Measurements from ENCODE around the gene PODNL1. TPM values are rescaled to one million over a fixed set of nuclear protein-coding genes. Genes with fewer than 3 reads are reported as not detected.

PODNL1 gene
- polyA plus RNA-seq, 2 donors = 3.9 to 5.3 TPM

DNA sequence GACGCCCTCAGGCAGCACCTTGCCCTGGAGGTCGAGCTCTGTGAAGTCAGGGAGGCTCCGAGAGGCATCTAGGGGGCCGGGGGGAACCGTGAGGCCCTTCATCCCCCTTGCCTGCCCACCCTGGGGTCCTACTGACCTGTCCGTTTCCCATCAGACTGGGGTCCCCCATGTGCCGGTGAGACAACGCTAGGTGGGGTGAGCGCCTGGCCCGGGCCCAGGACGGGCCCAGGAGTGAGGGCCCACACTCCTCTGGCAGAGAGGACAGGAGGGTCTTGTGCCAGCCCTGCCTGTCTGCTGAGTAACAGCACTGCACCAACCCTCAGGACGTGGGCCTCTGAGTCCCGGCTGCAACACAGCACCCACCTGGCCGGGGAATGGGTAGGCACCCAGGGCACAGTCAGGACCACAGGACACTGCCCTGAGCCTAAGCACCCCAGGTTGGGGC is 28.5 kb upstream of the PODNL1 start:
- Histone ChIP-seq H3K4me1 (ENCODE audit: control insufficient read depth in 2 of 2, insufficient read depth in 2 of 2, low read length in 1 of 2) (peaks cover 0 to 8% of the 10 kb centered on the region in 2 donors), H3K27ac (ENCODE audit: low read depth in 2 of 2, low read length in 1 of 2) (no peak overlapping the region), H3K36me3 (ENCODE audit: control insufficient read depth in 2 of 2, insufficient read depth in 2 of 2, low read length in 1 of 2) (peaks cover 5 to 47% of the 10 kb centered on the region in 2 donors), H3K27me3 (ENCODE audit: control insufficient read depth in 1 of 2, insufficient read depth in 2 of 2, low read length in 2 of 2) (no peaks in the 10 kb centered on the region), H3K9me3 (ENCODE audit: control insufficient read depth in 2 of 2, insufficient read depth in 1 of 2, low read depth in 1 of 2, low read length in 1 of 2) (peaks cover 0 to 3% of the 10 kb centered on the region in 2 donors), H3K4me3 (ENCODE audit: low read depth in 1 of 2, low read length in 2 of 2) (no peak overlapping the region)
- WGBS, 2 donors = 95 to 98% methylated on average over 14 of the region's 14 CpGs

DNA sequence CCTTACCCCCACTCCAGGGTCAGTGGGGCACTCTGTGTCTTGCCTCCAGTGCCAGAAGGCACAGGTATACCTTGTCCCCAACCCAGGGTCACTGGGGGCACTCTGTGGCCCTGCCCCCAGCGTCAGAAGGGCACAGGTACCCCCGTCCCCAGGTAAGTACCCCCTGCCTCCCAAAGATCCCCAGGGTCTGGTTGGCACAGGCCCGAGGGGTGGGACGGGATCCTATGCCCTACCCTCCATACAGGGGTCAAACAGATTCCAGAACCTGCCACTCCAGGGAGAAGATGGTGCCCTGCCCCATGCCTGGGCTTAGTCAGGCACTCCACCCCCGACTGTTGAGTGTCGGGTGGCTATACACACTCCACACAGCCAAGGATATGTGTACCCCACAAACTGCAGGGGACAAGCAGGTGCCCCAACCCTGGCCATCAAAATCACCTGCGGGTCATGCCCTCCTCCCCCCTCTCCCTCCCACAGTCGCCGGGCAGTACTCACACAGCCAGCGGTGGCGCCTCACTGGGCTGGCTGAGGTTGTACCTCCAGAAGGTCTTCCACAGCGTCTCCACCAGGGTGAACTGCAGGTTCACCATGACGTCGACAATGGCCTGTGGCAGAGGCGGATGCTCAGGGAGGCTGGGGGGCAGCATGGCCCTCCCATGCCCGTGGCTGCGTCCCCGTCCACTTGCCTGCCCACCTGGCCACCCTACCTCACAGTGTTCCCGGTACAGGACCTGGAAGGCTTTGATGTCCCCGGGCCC is 27.9 kb upstream of the PODNL1 start:
- peaks cover 0 to 3% of the 10 kb centered on the region in 2 donors for H3K9me3 ChIP-seq (ENCODE audit: control insufficient read depth in 2 of 2, insufficient read depth in 1 of 2, low read depth in 1 of 2, low read length in 1 of 2)
- no peak overlapping the region for H3K4me3 ChIP-seq (ENCODE audit: low read depth in 1 of 2, low read length in 2 of 2)
- H3K4me1 ChIP-seq (ENCODE audit: control insufficient read depth in 2 of 2, insufficient read depth in 2 of 2, low read length in 1 of 2) = peaks cover 0 to 8% of the 10 kb centered on the region in 2 donors
- WGBS, 2 donors = 92 to 95% methylated on average over 20 of the region's 20 CpGs
- peaks cover 5 to 48% of the 10 kb centered on the region in 2 donors for H3K36me3 ChIP-seq (ENCODE audit: control insufficient read depth in 2 of 2, insufficient read depth in 2 of 2, low read length in 1 of 2)
- no peaks in the 10 kb centered on the region for H3K27me3 ChIP-seq (ENCODE audit: control insufficient read depth in 1 of 2, insufficient read depth in 2 of 2, low read length in 2 of 2)
- no peak overlapping the region for H3K27ac ChIP-seq (ENCODE audit: low read depth in 2 of 2, low read length in 1 of 2)

DNA sequence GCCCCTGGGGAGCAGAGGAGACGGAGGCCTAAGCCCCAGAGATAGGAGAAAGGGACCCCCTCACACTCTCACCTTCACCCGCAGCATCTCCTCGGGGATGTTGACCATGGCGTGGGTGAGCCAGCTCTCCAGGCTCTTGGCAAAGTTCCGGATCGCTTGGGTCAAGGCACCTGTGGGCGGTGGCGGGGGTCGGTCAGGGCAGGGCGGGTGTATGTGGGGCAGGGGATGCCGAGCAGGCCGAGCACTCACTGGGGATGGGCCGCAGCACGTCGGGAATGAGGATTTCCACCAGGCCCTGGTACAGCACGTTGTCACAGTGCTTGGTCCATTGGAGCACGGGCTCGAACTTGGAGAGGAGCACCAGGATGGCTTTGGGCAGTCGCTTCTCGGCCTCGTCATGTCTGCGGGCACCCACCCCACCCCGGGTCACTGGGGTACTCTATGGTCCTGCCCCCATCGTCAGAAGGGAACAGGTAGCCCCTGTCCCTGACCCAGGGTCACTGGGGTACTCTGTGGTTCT is 27.2 kb upstream of the PODNL1 start:
- Histone ChIP-seq H3K36me3 (ENCODE audit: control insufficient read depth in 2 of 2, insufficient read depth in 2 of 2, low read length in 1 of 2) (peaks cover 5 to 54% of the 10 kb centered on the region in 2 donors), H3K4me1 (ENCODE audit: control insufficient read depth in 2 of 2, insufficient read depth in 2 of 2, low read length in 1 of 2) (peaks cover 0 to 8% of the 10 kb centered on the region in 2 donors)

GRCh38 chr19:13964776-13965175 is 26.6 kb upstream of the PODNL1 start:
- peaks cover 2 to 56% of the 10 kb centered on the region in 2 donors for H3K36me3 ChIP-seq (ENCODE audit: control insufficient read depth in 2 of 2, insufficient read depth in 2 of 2, low read length in 1 of 2)
- H3K9me3 ChIP-seq (ENCODE audit: control insufficient read depth in 2 of 2, insufficient read depth in 1 of 2, low read depth in 1 of 2, low read length in 1 of 2) = peaks cover 0 to 6% of the 10 kb centered on the region in 2 donors
- WGBS, 2 donors = 86 to 90% methylated on average over 5 of the region's 5 CpGs
- no peak overlapping the region for H3K4me3 ChIP-seq (ENCODE audit: low read depth in 1 of 2, low read length in 2 of 2)
- H3K4me1 ChIP-seq (ENCODE audit: control insufficient read depth in 2 of 2, insufficient read depth in 2 of 2, low read length in 1 of 2) = peaks cover 0 to 8% of the 10 kb centered on the region in 2 donors
- H3K27me3 ChIP-seq (ENCODE audit: control insufficient read depth in 1 of 2, insufficient read depth in 2 of 2, low read length in 2 of 2) = no peaks in the 10 kb centered on the region
- H3K27ac ChIP-seq (ENCODE audit: low read depth in 2 of 2, low read length in 1 of 2) = no peak overlapping the region

More for the DNA sequence above, 27.2 kb upstream of the PODNL1 start:
- Histone ChIP-seq H3K9me3 (ENCODE audit: control insufficient read depth in 2 of 2, insufficient read depth in 1 of 2, low read depth in 1 of 2, low read length in 1 of 2) (peaks cover 0 to 3% of the 10 kb centered on the region in 2 donors), H3K27ac (ENCODE audit: low read depth in 2 of 2, low read length in 1 of 2) (no peak overlapping the region), H3K27me3 (ENCODE audit: control insufficient read depth in 1 of 2, insufficient read depth in 2 of 2, low read length in 2 of 2) (no peaks in the 10 kb centered on the region), H3K4me3 (ENCODE audit: low read depth in 1 of 2, low read length in 2 of 2) (no peak overlapping the region)
- 92 to 95% methylated on average over 24 of the region's 24 CpGs for WGBS, 2 donors

GRCh38 chr19:13963603-13964105 is 25.4 kb upstream of the PODNL1 start:
- H3K4me3 ChIP-seq (ENCODE audit: low read depth in 1 of 2, low read length in 2 of 2) = no peak overlapping the region
- H3K27me3 ChIP-seq (ENCODE audit: control insufficient read depth in 1 of 2, insufficient read depth in 2 of 2, low read length in 2 of 2) = no peaks in the 10 kb centered on the region
- H3K4me1 ChIP-seq (ENCODE audit: control insufficient read depth in 2 of 2, insufficient read depth in 2 of 2, low read length in 1 of 2) = peaks cover 0 to 8% of the 10 kb centered on the region in 2 donors
- peaks cover 0 to 56% of the 10 kb centered on the region in 2 donors for H3K36me3 ChIP-seq (ENCODE audit: control insufficient read depth in 2 of 2, insufficient read depth in 2 of 2, low read length in 1 of 2)
- no peak overlapping the region for H3K27ac ChIP-seq (ENCODE audit: low read depth in 2 of 2, low read length in 1 of 2)
- WGBS, 2 donors = 91 to 94% methylated on average over 47 to 48 of the region's 48 CpGs
- peaks cover 0 to 6% of the 10 kb centered on the region in 2 donors for H3K9me3 ChIP-seq (ENCODE audit: control insufficient read depth in 2 of 2, insufficient read depth in 1 of 2, low read depth in 1 of 2, low read length in 1 of 2)

DNA sequence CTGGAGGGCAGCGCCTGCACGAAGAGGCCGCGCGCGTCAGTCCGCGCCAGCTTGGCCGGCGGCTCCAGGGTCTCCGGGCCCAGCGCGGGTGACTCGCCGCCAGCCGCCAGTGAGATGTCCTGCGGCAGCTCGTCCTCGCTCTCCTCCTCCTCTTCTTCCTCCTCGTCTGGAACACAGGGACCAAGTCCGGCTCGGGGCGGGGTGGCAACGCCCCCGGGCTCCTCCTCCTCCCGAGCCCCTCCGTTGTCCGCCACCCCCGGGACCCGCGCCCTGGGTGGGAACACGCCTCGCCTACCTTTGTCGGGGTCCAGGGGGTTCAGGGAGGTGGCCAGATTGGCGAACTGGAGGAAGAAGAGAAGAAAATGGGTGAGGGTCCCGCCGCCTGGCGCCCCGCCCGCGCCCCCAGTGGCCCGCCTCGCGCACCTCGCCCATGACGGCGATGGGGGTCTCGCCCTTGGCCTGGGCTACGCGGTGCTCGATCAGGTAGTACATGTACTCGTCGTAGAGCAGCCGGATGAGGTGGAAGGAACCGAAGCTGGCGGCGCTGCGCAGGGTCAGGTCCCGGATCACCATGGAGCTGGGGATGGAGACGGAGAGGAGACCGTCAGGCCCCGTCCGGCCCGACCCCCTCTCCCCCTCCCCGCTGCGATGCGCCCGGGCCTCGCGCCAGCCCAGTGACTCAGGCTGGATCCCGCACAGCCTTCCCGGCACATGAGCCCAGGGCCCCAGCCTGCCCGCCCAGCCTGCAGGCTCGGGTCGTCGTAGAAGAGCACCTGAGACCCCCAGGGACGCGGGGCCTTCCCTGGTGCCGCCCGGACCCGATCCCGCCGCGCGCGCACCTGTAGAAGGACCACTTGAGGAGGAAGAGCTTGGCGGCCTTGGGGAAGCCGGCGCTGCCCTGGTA is 24.7 kb upstream of the PODNL1 start:
- Histone ChIP-seq H3K9me3 (ENCODE audit: control insufficient read depth in 2 of 2, insufficient read depth in 1 of 2, low read depth in 1 of 2, low read length in 1 of 2) (peaks cover 0 to 6% of the 10 kb centered on the region in 2 donors), H3K36me3 (ENCODE audit: control insufficient read depth in 2 of 2, insufficient read depth in 2 of 2, low read length in 1 of 2) (peaks cover 0 to 58% of the 10 kb centered on the region in 2 donors), H3K4me1 (ENCODE audit: control insufficient read depth in 2 of 2, insufficient read depth in 2 of 2, low read length in 1 of 2) (peaks cover 0 to 8% of the 10 kb centered on the region in 2 donors), H3K27me3 (ENCODE audit: control insufficient read depth in 1 of 2, insufficient read depth in 2 of 2, low read length in 2 of 2) (no peaks in the 10 kb centered on the region), H3K4me3 (ENCODE audit: low read depth in 1 of 2, low read length in 2 of 2) (no peak overlapping the region), H3K27ac (ENCODE audit: low read depth in 2 of 2, low read length in 1 of 2) (no peak overlapping the region)
- 58 to 74% methylated on average over 62 to 89 of the region's 89 CpGs for WGBS, 2 donors

- peaks cover 0 to 58% of the 10 kb centered on the region in 2 donors for H3K36me3 ChIP-seq (ENCODE audit: control insufficient read depth in 2 of 2, insufficient read depth in 2 of 2, low read length in 1 of 2)
- H3K27me3 ChIP-seq (ENCODE audit: control insufficient read depth in 1 of 2, insufficient read depth in 2 of 2, low read length in 2 of 2) = no peaks in the 10 kb centered on the region
- peaks cover 0 to 8% of the 10 kb centered on the region in 2 donors for H3K4me1 ChIP-seq (ENCODE audit: control insufficient read depth in 2 of 2, insufficient read depth in 2 of 2, low read length in 1 of 2)
- WGBS, 2 donors = 60 to 70% methylated on average over 49 to 55 of the region's 55 CpGs
- H3K27ac ChIP-seq (ENCODE audit: low read depth in 2 of 2, low read length in 1 of 2) = no peak overlapping the region
- H3K4me3 ChIP-seq (ENCODE audit: low read depth in 1 of 2, low read length in 2 of 2) = no peak overlapping the region
- H3K9me3 ChIP-seq (ENCODE audit: control insufficient read depth in 2 of 2, insufficient read depth in 1 of 2, low read depth in 1 of 2, low read length in 1 of 2) = peaks cover 0 to 6% of the 10 kb centered on the region in 2 donors
Observed at GRCh38 chr19:13961826-13962698, 23.8 kb upstream of the PODNL1 start.

DNA sequence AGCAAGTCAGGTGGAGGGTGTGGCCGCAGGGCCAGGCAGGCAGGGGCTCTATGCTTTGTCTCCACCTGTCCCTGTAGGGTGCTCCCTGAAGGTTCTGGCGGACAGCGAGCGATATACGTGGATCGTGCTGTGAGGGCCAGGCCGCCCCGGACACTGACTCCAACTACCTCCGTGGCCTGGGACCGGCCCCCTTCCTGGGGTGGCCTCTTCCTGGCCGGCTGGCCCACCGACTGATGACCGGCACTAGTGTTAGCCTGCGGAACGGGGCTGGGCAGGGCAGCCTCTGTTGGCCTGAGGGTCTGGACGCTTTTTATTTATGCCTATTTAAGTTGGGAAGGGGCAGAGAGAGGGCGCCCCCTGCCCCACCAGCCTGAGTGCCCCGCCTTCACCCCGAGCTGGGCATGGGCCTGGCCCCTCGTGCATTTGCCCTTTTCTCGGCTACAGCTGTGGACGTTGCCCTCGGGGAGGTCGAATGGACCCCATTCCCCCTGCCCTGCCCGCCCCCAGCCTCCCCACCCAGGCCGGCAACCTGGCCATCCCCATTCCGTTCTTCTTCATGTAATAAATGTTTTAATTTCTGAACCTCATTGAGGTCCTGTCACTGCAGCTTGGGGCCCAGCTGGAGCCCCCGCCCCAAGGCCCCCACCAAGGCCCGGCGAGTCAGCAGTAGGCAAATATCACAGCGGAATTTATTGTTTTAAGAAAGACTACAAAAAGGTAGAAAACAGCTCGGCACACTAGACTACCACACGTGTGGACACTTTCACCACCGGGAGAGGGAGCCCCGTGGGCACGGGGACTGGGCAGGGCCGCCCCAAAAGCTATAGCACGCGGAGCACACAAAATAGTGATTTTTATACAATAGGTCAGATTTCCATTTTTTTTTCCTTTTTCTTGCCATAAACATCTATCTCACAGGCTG is 22.9 kb upstream of the PODNL1 start:
- peaks cover 0 to 3% of the 10 kb centered on the region in 2 donors for H3K9me3 ChIP-seq (ENCODE audit: control insufficient read depth in 2 of 2, insufficient read depth in 1 of 2, low read depth in 1 of 2, low read length in 1 of 2)
- H3K27me3 ChIP-seq (ENCODE audit: control insufficient read depth in 1 of 2, insufficient read depth in 2 of 2, low read length in 2 of 2) = no peaks in the 10 kb centered on the region
- 88% methylated on average over 39 of the region's 39 CpGs for WGBS, 2 donors
- no peak overlapping the region for H3K4me3 ChIP-seq (ENCODE audit: low read depth in 1 of 2, low read length in 2 of 2)
- no peak overlapping the region for H3K27ac ChIP-seq (ENCODE audit: low read depth in 2 of 2, low read length in 1 of 2)
- H3K4me1 ChIP-seq (ENCODE audit: control insufficient read depth in 2 of 2, insufficient read depth in 2 of 2, low read length in 1 of 2) = peaks cover 0 to 8% of the 10 kb centered on the region in 2 donors
- peaks cover 0 to 55% of the 10 kb centered on the region in 2 donors for H3K36me3 ChIP-seq (ENCODE audit: control insufficient read depth in 2 of 2, insufficient read depth in 2 of 2, low read length in 1 of 2)

Data from esophagus (tissue), 2 donors.